Measurements from ENCODE around the gene MBNL1.

GRCh38 chr3:152384412-152384811 lies 115.7 kb downstream of the MBNL1 start:
- TF ChIP-seq CTCF (IDR thresholded peaks at IDR 0.05; ENCODE audit: low read depth, low read length, poor library complexity, severe bottlenecking) = no peak
- TF ChIP-seq EZH2phosphoT487 (IDR thresholded peaks at IDR 0.05; ENCODE audit: borderline replicate concordance, low read length) = no peak
